Ecto neural progenitor cell (in vitro differentiated cells): ENCODE results near the gene BTN3A1.
"Not testable (repeated sequence)": the region's sequence is repeated elsewhere in the genome, so short reads cannot be mapped to it uniquely, and the experiment has no call there.

ENCODE experiments used
- DNase-seq: peaks from one replicate; pipeline ENCODE4 v3.0.0-alpha.2; 2018; ENCODE audit warnings: low spot score

Gene BTN3A1

DNA sequence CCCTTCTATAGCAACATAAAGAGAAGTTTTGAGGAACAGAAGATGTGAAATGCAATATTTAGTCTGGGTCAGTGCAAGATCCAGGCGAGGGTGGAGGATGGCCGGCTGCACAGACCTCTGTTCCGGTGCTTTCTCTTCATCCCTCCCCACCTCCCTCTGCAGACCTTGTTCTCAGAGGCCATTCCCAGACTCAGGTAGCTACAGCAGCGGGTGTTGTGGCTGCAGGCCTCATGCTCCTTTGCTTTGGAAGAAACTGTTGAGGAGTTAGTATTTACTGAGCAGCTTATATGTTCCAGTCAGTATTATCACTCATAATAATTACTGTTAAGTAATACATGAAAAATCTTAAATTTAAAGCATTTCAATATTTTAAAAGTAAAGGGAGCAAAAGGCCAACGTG is 39.9 kb downstream of the BTN3A1 start:
- no peak for DNase-seq

DNA sequence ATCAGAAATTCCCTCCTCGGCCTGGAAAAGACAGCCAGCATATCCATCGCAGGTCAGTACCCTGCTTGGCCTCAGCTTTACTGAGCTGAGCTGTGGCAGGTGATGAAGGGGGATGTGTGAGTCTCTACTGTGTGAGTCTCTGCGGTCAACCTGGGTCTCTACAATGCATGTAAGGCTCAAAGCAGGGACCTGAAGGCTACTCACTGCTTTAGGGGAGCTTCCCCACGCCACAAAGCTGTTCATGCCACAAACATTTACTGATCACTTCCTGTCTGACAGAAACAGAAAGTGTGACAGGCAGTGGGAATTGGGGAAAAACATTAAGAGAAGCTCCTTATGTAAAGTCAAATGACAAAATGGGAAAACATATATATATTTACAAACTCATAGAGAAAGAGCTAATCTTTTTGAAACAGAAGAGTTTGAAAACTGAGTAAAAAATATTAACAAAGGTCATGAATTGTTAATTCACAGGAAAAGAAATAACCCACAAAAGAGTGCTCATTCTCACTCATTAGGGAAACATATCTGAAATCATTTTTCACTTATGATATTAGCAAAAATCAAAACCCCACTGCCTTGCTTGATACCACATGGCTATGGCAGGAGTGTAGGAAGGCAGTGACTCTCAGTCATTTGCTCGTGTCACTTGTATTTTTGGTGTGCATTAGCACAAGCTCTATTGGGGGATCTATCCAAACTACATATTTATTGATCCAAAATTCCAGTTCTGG is 44.0 kb downstream of the BTN3A1 start:
- DNase-seq, result no peak

GRCh38 chr6:26447257-26447656 is 45.2 kb downstream of the BTN3A1 start:
- no peak for DNase-seq

DNA sequence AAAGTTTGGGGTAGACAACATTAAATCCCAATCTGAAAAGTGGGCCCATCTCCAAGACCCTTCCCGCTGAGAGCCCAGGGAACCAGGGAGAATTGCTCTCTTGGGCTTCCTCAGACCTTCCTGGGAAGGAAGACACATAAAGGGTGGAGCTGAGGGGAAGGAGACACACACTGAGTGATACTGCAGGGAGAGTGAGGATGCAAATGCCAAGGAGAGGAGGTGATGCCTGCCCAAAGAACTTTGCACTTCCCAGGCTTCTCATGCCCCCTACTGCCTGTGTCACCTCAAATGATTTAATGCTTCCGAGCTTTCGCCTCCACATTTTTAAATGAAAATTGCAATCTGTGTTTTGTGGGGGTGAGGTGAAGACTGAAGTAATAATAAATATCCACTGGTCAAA is 48.2 kb downstream of the BTN3A1 start:
- DNase-seq, result no peak

GRCh38 chr6:26452631-26453235 is 50.7 kb downstream of the BTN3A1 start:
- DNase-seq, result no peak

- DNase-seq, result no peak
Observed at GRCh38 chr6:26454631-26455030, 52.6 kb downstream of the BTN3A1 start.

- DNase-seq, result no peak
Observed at GRCh38 chr6:26455357-26455970, 53.4 kb downstream of the BTN3A1 start.

DNA sequence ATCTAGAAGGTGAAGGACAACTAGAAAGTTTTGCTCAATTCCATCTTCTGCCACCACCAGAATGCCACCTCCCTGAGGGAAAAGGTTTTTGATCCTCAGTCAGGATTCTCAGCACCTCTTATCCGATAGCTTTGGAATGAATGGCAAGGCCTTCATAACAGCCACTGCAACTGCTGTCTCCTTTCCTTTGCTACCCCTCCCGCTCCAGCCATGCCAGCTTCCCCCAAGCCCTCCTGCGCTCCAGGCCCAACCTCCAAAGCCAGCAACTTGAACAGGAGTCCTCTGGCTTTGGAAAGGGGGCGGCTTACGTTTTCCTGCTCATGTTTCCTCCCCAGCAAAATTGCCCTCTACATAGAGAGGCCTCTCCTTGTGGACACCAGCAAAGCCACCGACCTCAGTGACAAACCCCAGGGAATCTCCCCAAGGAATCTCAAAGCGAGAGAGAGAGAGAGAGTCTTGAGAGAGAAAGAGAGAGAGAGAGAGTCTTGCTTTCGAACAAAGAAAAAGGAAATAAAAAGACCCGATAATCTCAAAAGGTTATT is 55.3 kb downstream of the BTN3A1 start:
- peak; percentile 63 for DNase-seq

DNA sequence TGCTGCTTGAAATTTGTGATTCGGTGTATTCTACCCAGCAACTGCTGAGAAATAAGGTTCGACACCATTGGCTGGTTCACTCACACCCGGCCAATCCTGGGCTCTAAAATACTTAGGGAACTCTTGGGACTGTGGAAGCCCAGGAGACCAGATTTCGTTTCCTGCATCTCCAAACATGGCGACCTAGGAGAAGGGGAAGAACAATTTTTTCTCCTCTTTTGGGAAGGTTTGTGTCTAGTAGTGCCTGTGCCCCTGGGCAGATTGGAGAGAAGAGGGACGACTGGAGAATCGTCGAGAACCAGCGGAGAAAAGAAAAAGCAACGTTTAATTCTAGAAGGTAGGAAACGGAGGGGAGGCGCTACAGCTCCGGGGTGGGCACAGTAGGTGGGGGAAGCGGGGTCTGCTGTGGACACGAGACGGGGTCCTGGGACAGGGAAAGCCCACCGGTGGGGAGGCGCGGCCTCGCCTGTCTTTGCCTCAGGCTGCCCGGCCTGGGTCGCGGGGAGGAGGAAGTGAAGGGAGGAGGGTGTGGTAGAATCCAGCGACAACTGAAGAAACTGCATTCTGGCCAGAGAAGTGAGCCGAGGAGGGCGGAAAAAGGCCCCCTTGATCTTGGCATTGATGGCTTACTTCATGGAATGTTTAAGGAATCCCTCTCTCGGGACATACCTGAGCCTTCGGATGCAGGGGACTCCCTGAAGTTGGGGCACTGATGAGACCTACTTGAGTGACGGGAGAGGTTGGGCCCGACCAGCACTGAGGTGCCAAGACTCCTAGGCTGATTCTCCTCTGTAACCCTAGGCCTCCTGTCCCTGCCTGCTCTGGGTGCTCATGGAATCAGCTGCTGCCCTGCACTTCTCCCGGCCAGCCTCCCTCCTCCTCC is 56.0 kb downstream of the BTN3A1 start, which contains the start of gene BTN2A1:
BTN2A1 (plus strand) TSS at position 150 of the 883 bp plus-strand sequence; CDS start at position 832, 682 bp downstream.
- peak; percentile 84 for DNase-seq

DNA sequence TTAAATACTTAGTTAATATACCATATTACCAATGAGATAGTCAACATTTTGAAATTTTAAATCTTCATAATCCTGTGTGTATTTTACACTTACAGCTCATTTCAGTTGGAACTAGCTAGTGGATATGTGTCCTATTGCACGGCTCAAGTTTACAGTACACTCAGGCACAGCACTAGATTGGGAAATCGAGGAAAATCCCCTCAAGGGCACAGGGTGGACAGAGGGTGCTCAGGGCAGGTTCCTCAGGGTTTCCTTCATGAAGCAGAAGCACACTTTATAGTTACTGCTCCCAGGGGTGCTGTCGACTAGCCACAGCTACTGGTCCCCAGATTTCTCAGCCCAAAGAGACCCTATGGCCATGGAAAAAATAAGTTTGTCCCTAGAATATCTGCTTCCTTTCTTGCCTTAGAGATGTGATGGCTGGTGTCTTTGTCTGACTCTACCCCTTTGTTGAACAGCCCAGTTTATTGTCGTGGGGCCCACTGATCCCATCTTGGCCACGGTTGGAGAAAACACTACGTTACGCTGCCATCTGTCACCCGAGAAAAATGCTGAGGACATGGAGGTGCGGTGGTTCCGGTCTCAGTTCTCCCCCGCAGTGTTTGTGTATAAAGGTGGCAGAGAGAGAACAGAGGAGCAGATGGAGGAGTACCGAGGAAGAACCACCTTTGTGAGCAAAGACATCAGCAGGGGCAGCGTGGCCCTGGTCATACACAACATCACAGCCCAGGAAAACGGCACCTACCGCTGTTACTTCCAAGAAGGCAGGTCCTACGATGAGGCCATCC is 57.1 kb downstream of the BTN3A1 start:
- DNase-seq, result no peak

DNA sequence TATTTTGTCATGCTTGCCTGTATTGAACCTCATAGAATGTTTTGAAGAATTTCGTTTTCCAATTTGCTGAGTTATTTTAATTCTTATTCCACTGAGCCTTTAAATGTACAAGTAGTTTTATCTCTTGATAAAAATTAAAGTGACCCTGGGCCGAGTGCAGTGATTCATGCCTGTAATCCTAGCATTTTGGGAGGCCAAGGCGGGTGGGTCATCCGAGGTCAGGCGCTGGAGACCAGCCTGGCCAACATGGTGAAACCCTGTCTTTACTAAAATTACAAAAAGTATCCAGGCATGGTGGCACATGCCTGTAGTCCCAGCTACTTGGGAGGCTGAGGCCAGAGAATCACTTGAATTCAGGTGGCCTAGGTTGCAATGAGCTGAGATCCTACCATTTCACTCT is 59.3 kb downstream of the BTN3A1 start:
- DNase-seq, result not testable (repeated sequence)

- DNase-seq, result no peak
Observed at GRCh38 chr6:26464014-26464413, 61.9 kb downstream of the BTN3A1 start.

DNA sequence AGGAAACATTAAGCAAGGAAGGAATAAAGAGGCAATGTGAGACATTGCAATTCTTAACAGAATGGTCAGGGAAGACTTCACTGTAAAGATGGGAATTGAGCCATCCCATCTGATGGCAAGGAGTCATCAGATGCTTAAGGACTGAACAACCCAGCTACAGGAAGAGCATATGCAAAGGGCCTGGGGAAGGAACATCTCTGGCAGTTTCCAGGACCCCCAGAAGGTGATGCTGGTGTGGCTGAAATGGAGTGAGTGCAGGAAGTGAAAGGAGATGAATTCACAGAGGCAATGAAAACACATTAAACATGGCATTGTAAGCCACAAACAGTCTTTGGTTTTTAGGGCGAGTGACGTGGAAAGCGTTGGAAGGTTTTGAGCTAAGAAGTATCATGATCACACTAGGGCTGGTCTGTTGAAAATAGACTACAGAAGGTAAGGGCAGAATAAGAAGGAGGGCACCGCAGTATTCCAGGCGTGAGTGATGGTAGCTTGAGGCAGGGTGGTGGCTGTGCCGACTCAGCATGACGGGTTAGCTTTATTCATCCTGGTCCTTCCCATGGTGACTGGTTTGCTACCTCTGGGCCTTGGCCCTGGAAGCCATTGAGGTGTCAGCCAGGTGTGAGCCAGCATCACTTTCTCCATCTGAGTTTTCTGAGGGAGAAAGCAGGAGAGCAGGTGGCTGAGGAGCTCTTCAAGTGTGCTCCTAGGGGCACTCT is 62.5 kb downstream of the BTN3A1 start:
- no peak for DNase-seq
